Stomach (tissue), 9 donors: ENCODE data around the gene CEP57L1. TPM values are rescaled to one million over a fixed set of nuclear protein-coding genes. Genes with fewer than 3 reads are reported as not detected.
A peak's percentile ranks its signal among the peaks of the same experiment; 100 is the strongest.

Experiments
- DNase-seq, 2 donors: peaks; one replicate each; pipeline versions ENCODE4 v3.0.0 to v3.0.0-alpha.2; 2013 to 2019
- H3K27ac ChIP-seq, 5 donors: fragments of 200-600 bp in 4 of 5; sonication (generic) in 4 of 5; one replicate each; pipeline ENCODE4 v1.5.1; 2013 to 2019; ENCODE audit warnings: mild to moderate bottlenecking in 1 of 5, moderate library complexity in 1 of 5
- H3K27me3 ChIP-seq, 3 donors: fragments of 200-600 bp; sonication (generic); one replicate each; pipeline ENCODE4 v1.5.1; 2017 to 2019; ENCODE audit warnings: mixed run types in 1 of 3
- H3K36me3 ChIP-seq, 4 donors: fragments of 200-600 bp; sonication (generic); 1 replicate in 3 of 4; 2 replicates in 1 of 4; pipeline ENCODE4 v1.5.1; 2016 to 2019
- H3K4me1 ChIP-seq, 4 donors: fragments of 200-600 bp; sonication (generic); one replicate each; pipeline ENCODE4 v1.5.1; 2016 to 2019
- H3K4me3 ChIP-seq, 4 donors: fragments of 200-600 bp; sonication (generic) in 3 of 4; one replicate each; pipeline ENCODE4 v1.5.1; 2016 to 2019; ENCODE audit warnings: mild to moderate bottlenecking in 1 of 4
- H3K9me3 ChIP-seq, 4 donors: fragments of 200-600 bp; sonication (generic); one replicate each; pipeline ENCODE4 v1.5.1; 2016 to 2019
- CTCF ChIP-seq, 7 experiments: fragments of 450-650 bp in 4 of 7; fragments of 200-600 bp in 3 of 7; sonication (generic) in 3 of 7; IDR thresholded peaks; one replicate each; pipeline ENCODE4 v1.5.1; 2016 to 2019; ENCODE audit warnings: antibody characterized with exemption in 7 of 7, control low read depth in 2 of 7, mild to moderate bottlenecking in 1 of 7
- EP300 ChIP-seq: sonication (generic); formaldehyde crosslinking; IDR thresholded peaks from one replicate; pipeline ENCODE4 v1.6.1; 2017; ENCODE audit warnings: antibody characterized with exemption
- POLR2A ChIP-seq, 4 donors: fragments of 450-650 bp; IDR thresholded peaks; one replicate each; pipeline ENCODE4 v1.6.1; 2016; ENCODE audit warnings: antibody characterized with exemption in 4 of 4, control low read depth in 2 of 4, mild to moderate bottlenecking in 1 of 4, moderate library complexity in 1 of 4
- POLR2AphosphoS5 ChIP-seq, 3 donors: sonication (generic); formaldehyde crosslinking; IDR thresholded peaks; one replicate each; pipeline ENCODE4 v1.6.1; 2016; ENCODE audit warnings: antibody characterized with exemption in 3 of 3
- WGBS, 5 donors: extraction: QIAGEN DNeasy Blood & Tissue Kit in 3 of 5; methylation state at CpG; one replicate each; pipeline versions ENCODE4 v1.1.5 to v1.1.7; 2013 to 2018; 5-methylcytosine and 5-hydroxymethylcytosine counted together
- intact Hi-C: fragments of 100-400 bp; cut with DNase I; formaldehyde crosslinking; loops from one replicate; pipeline ENCODE4 v1.15.1; 2023; ENCODE audit warnings: low total_unique reads
- polyA plus RNA-seq, 3 donors: library from polyadenylated mRNA; stranded (reverse); fragments of 200-250 nt; gene quantifications; one replicate each; pipeline ENCODE4 v1.2.3, GENCODE V29; 2013
- total RNA-seq, 5 donors: library from RNA; depleted of rRNA; stranded (reverse); fragments of >200 nt; gene quantifications; one replicate each; pipeline versions ENCODE4 v1.1.0 to v1.2.3, GENCODE V29; 2014 to 2016
- donor health status: healthy with polysubstance abuse.
- donor health status: Bipolar disorder and iron deficiency.
- donor health status: healthy.

The CEP57L1 gene
- total and polyA plus RNA-seq, 8 donors = 4.5 to 63.6 (median 13.8) TPM; not detected in 1

DNA sequence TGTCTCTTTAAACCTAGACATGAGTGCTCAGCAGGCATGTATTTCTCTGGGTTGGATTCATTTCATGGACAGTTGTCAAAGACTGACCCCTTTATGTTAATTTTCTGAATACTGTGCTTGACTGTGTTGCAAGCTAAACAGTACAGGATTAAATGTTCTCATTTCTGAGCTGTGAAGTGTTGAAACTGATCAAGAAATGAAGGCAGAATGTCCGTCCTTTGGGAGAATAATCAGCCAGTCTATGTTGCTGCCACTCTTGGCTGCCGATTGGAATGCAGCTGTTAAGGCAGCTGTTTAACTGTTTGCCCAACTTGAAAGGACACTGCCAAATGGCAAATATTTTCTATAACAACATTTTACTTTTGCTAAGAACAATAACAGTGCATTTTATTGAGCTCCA, 87.3 kb downstream of the CEP57L1 start:
- no peak for DNase-seq
- peak overlapping the region in 1 of 5 donors; percentile 31 for H3K27ac ChIP-seq
- WGBS, 5 donors = 12 to 31% (median 17%) methylated on average over 2 of the region's 2 CpGs
- TF ChIP-seq CTCF (IDR thresholded peaks at IDR 0.05) (no peak), EP300 (no peak), POLR2A (IDR thresholded peaks at IDR 0.05) (no peak), POLR2AphosphoS5 (IDR thresholded peaks at IDR 0.05) (peak in 1 of 3 donors; percentile 5)
- H3K4me3 ChIP-seq = no peak overlapping the region
- H3K4me1 ChIP-seq = peaks cover 0 to 27% (median 9%) of the 10 kb centered on the region in 4 donors
- H3K9me3 ChIP-seq = no peaks in the 10 kb centered on the region
- H3K36me3 ChIP-seq = no peaks in the 10 kb centered on the region
- intact Hi-C loops = no loop called here
- H3K27me3 ChIP-seq = peaks cover 0 to 5% (median 0%) of the 10 kb centered on the region in 3 donors

DNA sequence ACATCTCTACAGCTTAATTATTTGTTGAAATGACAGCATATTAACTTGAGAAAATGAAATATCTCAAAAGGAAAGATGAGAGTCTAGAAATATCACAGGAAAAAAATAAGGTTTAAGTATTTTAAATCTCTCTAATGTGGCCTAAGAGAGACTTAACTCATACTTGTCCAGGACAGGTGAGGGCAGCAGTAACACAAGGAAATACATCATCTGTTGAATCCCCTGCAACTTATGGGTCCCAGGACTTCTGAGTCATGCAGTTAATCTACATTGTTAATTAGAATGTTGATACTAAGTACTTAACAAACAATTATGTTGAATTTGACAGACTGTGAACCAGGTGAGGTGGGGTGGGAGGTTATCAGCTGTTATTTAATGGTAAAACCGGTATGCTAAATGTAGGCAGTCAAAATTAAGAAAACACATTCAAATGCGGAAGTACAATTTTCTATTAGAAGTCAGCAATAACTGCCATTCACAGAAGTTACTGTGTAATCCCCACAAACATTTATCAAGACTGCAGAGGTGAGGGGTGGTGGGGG, 87.9 kb downstream of the CEP57L1 start:
- Histone ChIP-seq H3K4me3 (no peak overlapping the region), H3K27me3 (peaks cover 0 to 5% (median 0%) of the 10 kb centered on the region in 3 donors), H3K36me3 (no peaks in the 10 kb centered on the region), H3K9me3 (no peaks in the 10 kb centered on the region), H3K4me1 (peaks cover 0 to 33% (median 11%) of the 10 kb centered on the region in 4 donors), H3K27ac (peak overlapping the region in 1 of 5 donors; percentile 31)
- TF ChIP-seq CTCF (IDR thresholded peaks at IDR 0.05) (no peak), POLR2AphosphoS5 (IDR thresholded peaks at IDR 0.05) (peak in 1 of 3 donors; percentile 49), POLR2A (IDR thresholded peaks at IDR 0.05) (no peak), EP300 (no peak)
- peak in 1 of 2 donors; percentile 49 for DNase-seq
- WGBS, 5 donors = 3 to 15% (median 4%) methylated on average over 2 of the region's 2 CpGs
- intact Hi-C loops = no loop called here

DNA sequence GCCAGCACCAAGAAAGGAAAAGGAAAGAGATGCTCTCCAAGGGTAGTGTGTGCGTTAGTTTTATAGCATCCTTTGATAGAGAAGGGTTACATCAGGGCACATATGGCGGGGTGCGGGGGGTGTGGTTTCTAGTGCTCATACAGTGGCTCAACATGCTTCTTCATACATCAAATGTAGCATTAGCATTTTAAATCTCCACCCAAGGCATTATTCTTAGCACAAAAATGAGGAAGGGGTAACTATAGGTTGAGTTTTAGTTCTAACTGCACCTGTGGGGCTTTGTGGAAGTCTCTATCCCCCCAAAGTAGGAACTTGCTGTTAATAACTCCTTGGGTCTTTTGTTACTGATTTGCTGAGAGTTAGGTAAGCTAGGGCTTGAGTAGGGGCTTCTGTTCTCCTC, 89.3 kb downstream of the CEP57L1 start:
- TF ChIP-seq EP300 = no peak
- no peak for TF ChIP-seq POLR2AphosphoS5 (IDR thresholded peaks at IDR 0.05)
- no peak for TF ChIP-seq CTCF (IDR thresholded peaks at IDR 0.05)
- no peak for TF ChIP-seq POLR2A (IDR thresholded peaks at IDR 0.05)
- peaks cover 0 to 5% (median 0%) of the 10 kb centered on the region in 3 donors for H3K27me3 ChIP-seq
- DNase-seq = no peak
- peaks cover 0 to 34% (median 11%) of the 10 kb centered on the region in 4 donors for H3K4me1 ChIP-seq
- no peak overlapping the region for H3K4me3 ChIP-seq
- H3K27ac ChIP-seq = no peak overlapping the region
- intact Hi-C loops = loop anchor here (5.0 kb wide), 1 partner anchor 203 kb away; no protein-coding TSS in a partner anchor
- no peaks in the 10 kb centered on the region for H3K36me3 ChIP-seq
- H3K9me3 ChIP-seq = no peaks in the 10 kb centered on the region
- WGBS, 5 donors = 61 to 74% (median 63%) methylated on average over 3 of the region's 3 CpGs

DNA sequence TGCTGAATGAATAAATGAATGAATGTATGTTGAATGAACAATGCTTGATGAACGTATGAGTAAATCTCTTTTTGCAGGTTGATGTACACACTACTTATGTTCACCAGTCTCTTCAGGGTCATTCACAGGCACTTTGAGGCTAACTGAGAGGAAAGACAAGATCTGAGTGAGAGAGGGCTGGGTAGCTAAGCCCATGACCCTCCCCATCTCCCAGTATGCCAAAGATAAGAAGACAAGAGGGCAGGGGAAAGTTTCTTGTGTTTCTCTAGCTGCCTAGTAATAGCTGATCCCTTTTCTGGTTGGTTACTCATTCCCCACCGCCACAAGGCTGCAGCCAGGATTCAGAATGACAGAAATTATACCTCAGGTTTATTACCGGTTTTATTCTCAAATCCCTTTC, 90.7 kb downstream of the CEP57L1 start:
- WGBS, 5 donors = 41 to 63% (median 56%) methylated on average over 3 of the region's 3 CpGs
- no peaks in the 10 kb centered on the region for H3K27me3 ChIP-seq
- H3K27ac ChIP-seq = no peak overlapping the region
- intact Hi-C loops = loop anchor here (5.0 kb wide), 1 partner anchor 201 kb away; no protein-coding TSS in a partner anchor
- DNase-seq = no peak
- H3K4me1 ChIP-seq = peaks cover 0 to 34% (median 11%) of the 10 kb centered on the region in 4 donors
- no peaks in the 10 kb centered on the region for H3K36me3 ChIP-seq
- TF ChIP-seq CTCF (IDR thresholded peaks at IDR 0.05) (no peak), POLR2AphosphoS5 (IDR thresholded peaks at IDR 0.05) (no peak), POLR2A (IDR thresholded peaks at IDR 0.05) (no peak), EP300 (no peak)
- H3K4me3 ChIP-seq = no peak overlapping the region
- peaks cover 0 to 1% (median 0%) of the 10 kb centered on the region in 4 donors for H3K9me3 ChIP-seq
